Measurements from ENCODE around the gene CCDC61. TPM values are rescaled to one million over a fixed set of nuclear protein-coding genes. Genes with fewer than 3 reads are reported as not detected.
A peak's percentile ranks its signal among the peaks of the same experiment; 100 is the strongest.

CCDC61 gene
- total RNA-seq, 2 donors from 2014 or later, result 21.8 to 22.0 TPM

- Mint-ChIP-seq H3K36me3 (ENCODE audit: insufficient read depth in 2 of 2) (no peaks in the 10 kb centered on the region), H3K27ac (no peak overlapping the region), H3K4me1 (ENCODE audit: low read depth) (peaks cover 5% of the 10 kb centered on the region), H3K9me3 (no peaks in the 10 kb centered on the region), H3K27me3 (ENCODE audit: low read depth) (peaks cover 36% of the 10 kb centered on the region), H3K4me3 (no peak overlapping the region)
- no peak for ATAC-seq (replicated peaks in 1 of 2)
- no peak for DNase-seq
Measured at GRCh38 chr19:45990113-45990728, 5.0 kb upstream of the CCDC61 start.

- ATAC-seq (replicated peaks in 1 of 2), result no peak
- no peaks in the 10 kb centered on the region for H3K36me3 Mint-ChIP-seq (ENCODE audit: insufficient read depth in 2 of 2)
- peaks cover 12% of the 10 kb centered on the region for H3K27me3 Mint-ChIP-seq (ENCODE audit: low read depth)
- H3K4me3 Mint-ChIP-seq, result peak overlapping the region in 1 of 2 donors; percentile 20
- H3K4me1 Mint-ChIP-seq (ENCODE audit: low read depth), result peaks cover 18% of the 10 kb centered on the region
- no peak for DNase-seq
- no peaks in the 10 kb centered on the region for H3K9me3 Mint-ChIP-seq
- no peak overlapping the region for H3K27ac Mint-ChIP-seq
Measured at GRCh38 chr19:45994456-45994997, 740 bp upstream of the CCDC61 start.

GRCh38 chr19:45995715-45996385 lies 583 bp downstream of the CCDC61 start:
- Mint-ChIP-seq H3K9me3 (no peaks in the 10 kb centered on the region), H3K27me3 (ENCODE audit: low read depth) (no peaks in the 10 kb centered on the region), H3K27ac (no peak overlapping the region), H3K4me1 (ENCODE audit: low read depth) (peaks cover 31% of the 10 kb centered on the region), H3K36me3 (ENCODE audit: insufficient read depth in 2 of 2) (no peaks in the 10 kb centered on the region), H3K4me3 (no peak overlapping the region)
- ATAC-seq (replicated peaks in 1 of 2) (no peak), DNase-seq (no peak)

- H3K9me3 Mint-ChIP-seq, result no peaks in the 10 kb centered on the region
- H3K27ac Mint-ChIP-seq, result no peak overlapping the region
- H3K4me3 Mint-ChIP-seq, result peak overlapping the region in 1 of 2 donors; percentile 8
- no peaks in the 10 kb centered on the region for H3K36me3 Mint-ChIP-seq (ENCODE audit: insufficient read depth in 2 of 2)
- DNase-seq (no peak), ATAC-seq (replicated peaks in 1 of 2) (no peak)
- peaks cover 38% of the 10 kb centered on the region for H3K4me1 Mint-ChIP-seq (ENCODE audit: low read depth)
- H3K27me3 Mint-ChIP-seq (ENCODE audit: low read depth), result no peaks in the 10 kb centered on the region
Measured at GRCh38 chr19:45996933-45997332, 1.7 kb downstream of the CCDC61 start.

GRCh38 chr19:45998834-45999233 lies 3.6 kb downstream of the CCDC61 start:
- Mint-ChIP-seq H3K27me3 (ENCODE audit: low read depth) (no peaks in the 10 kb centered on the region), H3K4me3 (peak overlapping the region in 1 of 2 donors; percentile 71), H3K9me3 (no peaks in the 10 kb centered on the region), H3K27ac (no peak overlapping the region), H3K4me1 (ENCODE audit: low read depth) (peaks cover 38% of the 10 kb centered on the region), H3K36me3 (ENCODE audit: insufficient read depth in 2 of 2) (peaks cover 0 to 3% of the 10 kb centered on the region in 2 donors)
- ATAC-seq (replicated peaks in 1 of 2), result no peak
- DNase-seq, result no peak

GRCh38 chr19:45999653-46000121 lies 4.4 kb downstream of the CCDC61 start:
- no peak for DNase-seq
- H3K36me3 Mint-ChIP-seq (ENCODE audit: insufficient read depth in 2 of 2), result peaks cover 0 to 3% of the 10 kb centered on the region in 2 donors
- H3K27ac Mint-ChIP-seq, result no peak overlapping the region
- peaks cover 38% of the 10 kb centered on the region for H3K4me1 Mint-ChIP-seq (ENCODE audit: low read depth)
- H3K9me3 Mint-ChIP-seq, result no peaks in the 10 kb centered on the region
- H3K4me3 Mint-ChIP-seq, result peak overlapping the region; percentile 28 to 71
- ATAC-seq (replicated peaks in 1 of 2), result no peak
- no peaks in the 10 kb centered on the region for H3K27me3 Mint-ChIP-seq (ENCODE audit: low read depth)

- H3K36me3 Mint-ChIP-seq (ENCODE audit: insufficient read depth in 2 of 2), result peaks cover 0 to 3% of the 10 kb centered on the region in 2 donors
- ATAC-seq (replicated peaks in 1 of 2), result peak; percentile 91 to 95
- H3K4me3 Mint-ChIP-seq, result peak overlapping the region; percentile 85 to 90
- peak; percentile 64 to 68 for DNase-seq
- H3K4me1 Mint-ChIP-seq (ENCODE audit: low read depth), result peaks cover 38% of the 10 kb centered on the region
- no peaks in the 10 kb centered on the region for H3K27me3 Mint-ChIP-seq (ENCODE audit: low read depth)
- H3K27ac Mint-ChIP-seq, result no peak overlapping the region
- H3K9me3 Mint-ChIP-seq, result no peaks in the 10 kb centered on the region
Measured at GRCh38 chr19:46000491-46001246, 5.4 kb downstream of the CCDC61 start.

- H3K9me3 Mint-ChIP-seq, result no peaks in the 10 kb centered on the region
- ATAC-seq (replicated peaks in 1 of 2), result no peak
- H3K36me3 Mint-ChIP-seq (ENCODE audit: insufficient read depth in 2 of 2), result peaks cover 0 to 3% of the 10 kb centered on the region in 2 donors
- no peak overlapping the region for H3K27ac Mint-ChIP-seq
- DNase-seq, result no peak
- no peaks in the 10 kb centered on the region for H3K27me3 Mint-ChIP-seq (ENCODE audit: low read depth)
- H3K4me1 Mint-ChIP-seq (ENCODE audit: low read depth), result peaks cover 35% of the 10 kb centered on the region
- no peak overlapping the region for H3K4me3 Mint-ChIP-seq
Measured at GRCh38 chr19:46002678-46003275, 7.5 kb downstream of the CCDC61 start.

GRCh38 chr19:46006411-46006810 lies 11.1 kb downstream of the CCDC61 start:
- H3K36me3 Mint-ChIP-seq (ENCODE audit: insufficient read depth in 2 of 2), result peaks cover 0 to 4% of the 10 kb centered on the region in 2 donors
- ATAC-seq (replicated peaks in 1 of 2) (no peak), DNase-seq (no peak)
- H3K27me3 Mint-ChIP-seq (ENCODE audit: low read depth), result no peaks in the 10 kb centered on the region
- no peaks in the 10 kb centered on the region for H3K9me3 Mint-ChIP-seq
- no peak overlapping the region for H3K4me3 Mint-ChIP-seq
- H3K27ac Mint-ChIP-seq, result no peak overlapping the region
- H3K4me1 Mint-ChIP-seq (ENCODE audit: low read depth), result peaks cover under 1% of the 10 kb centered on the region

GRCh38 chr19:46009530-46010510 lies 14.6 kb downstream of the CCDC61 start:
- ATAC-seq (replicated peaks in 1 of 2) (peak; percentile 64 to 69), DNase-seq (peak; percentile 51 to 71)
- Mint-ChIP-seq H3K9me3 (no peaks in the 10 kb centered on the region), H3K27ac (no peak overlapping the region), H3K4me1 (ENCODE audit: low read depth) (peaks cover 4% of the 10 kb centered on the region), H3K4me3 (no peak overlapping the region), H3K27me3 (ENCODE audit: low read depth) (peaks cover 8% of the 10 kb centered on the region), H3K36me3 (ENCODE audit: insufficient read depth in 2 of 2) (peaks cover 0 to 3% of the 10 kb centered on the region in 2 donors)

GRCh38 chr19:46014534-46014933 lies 19.3 kb downstream of the CCDC61 start:
- H3K27ac Mint-ChIP-seq, result no peak overlapping the region
- H3K4me3 Mint-ChIP-seq, result peak overlapping the region; percentile 39 to 70
- no peak for ATAC-seq (replicated peaks in 1 of 2)

More at GRCh38 chr19:46014534-46014933, 19.3 kb downstream of the CCDC61 start:
- Mint-ChIP-seq H3K4me1 (ENCODE audit: low read depth) (peaks cover 21% of the 10 kb centered on the region), H3K36me3 (ENCODE audit: insufficient read depth in 2 of 2) (peaks cover 0 to 7% of the 10 kb centered on the region in 2 donors), H3K9me3 (no peaks in the 10 kb centered on the region), H3K27me3 (ENCODE audit: low read depth) (peaks cover 23% of the 10 kb centered on the region)
- no peak for DNase-seq
